PC-9 (cell line): ENCODE results near the gene TSPAN3. TPM values are rescaled to one million over a fixed set of nuclear protein-coding genes. Genes with fewer than 3 reads are reported as not detected.

Experiments
- BruUV-seq: library from RNA; stranded (reverse); fragments of 400-500 nt; replicated peaks from 2 replicates; lab custom pipeline; 2021; lab: Mats Ljungman, UMichigan
- CTCF ChIA-PET: fragments of 300-600 bp; sonication (Branson Sonifier 250); formaldehyde crosslinking; loops from one replicate; lab custom pipeline; 2022; ENCODE audit warnings: antibody characterized with exemption; lab: Charles Lee
- POLR2A ChIA-PET: fragments of 300-600 bp; sonication (Branson Sonifier 250); formaldehyde crosslinking; loops from one replicate; lab custom pipeline; 2022; ENCODE audit warnings: antibody characterized with exemption; ENCODE audit not compliant: unreplicated experiment; lab: Charles Lee
- DNase-seq, 2 experiments: peaks; one replicate each; pipeline versions ENCODE4 v3.0.0 to v3.0.0-alpha.2; 2015 to 2022; ENCODE audit warnings: mixed read lengths in 1 of 2
- H2AFZ ChIP-seq: fragments of 200-600 bp; sonication (generic); 2 replicates; pipeline ENCODE4 v1.8.1; 2017; ENCODE audit warnings: antibody characterized with exemption
- H3F3A ChIP-seq: fragments of 200-600 bp; sonication (generic); 2 replicates; pipeline ENCODE4 v1.8.1; 2017; ENCODE audit warnings: antibody characterized with exemption, mild to moderate bottlenecking, low read depth; ENCODE audit not compliant: insufficient read depth
- H3K27ac ChIP-seq: fragments of 200-600 bp; sonication (generic); 2 replicates; pipeline ENCODE4 v1.6.1; 2016; ENCODE audit warnings: mixed run types
- H3K27me3 ChIP-seq: fragments of 200-600 bp; sonication (generic); 2 replicates; pipeline ENCODE4 v1.6.1; 2016; ENCODE audit warnings: low read depth, mixed run types; ENCODE audit not compliant: insufficient read depth
- H3K36me3 ChIP-seq: fragments of 200-600 bp; sonication (generic); 2 replicates; pipeline ENCODE4 v1.6.1; 2016; ENCODE audit warnings: low read depth, mixed run types
- H3K4me1 ChIP-seq: fragments of 200-600 bp; sonication (generic); replicated peaks from 2 replicates; pipeline ENCODE4 v1.6.1; 2016; ENCODE audit warnings: mixed run types; ENCODE audit not compliant: insufficient read depth
- H3K4me2 ChIP-seq: fragments of 200-600 bp; sonication (generic); 2 replicates; pipeline ENCODE4 v1.6.1; 2017; ENCODE audit warnings: mixed run types
- H3K4me3 ChIP-seq: fragments of 200-600 bp; sonication (generic); 2 replicates; pipeline ENCODE4 v1.6.1; 2016; ENCODE audit warnings: mixed run types
- H3K79me2 ChIP-seq: fragments of 200-600 bp; sonication (generic); 2 replicates; pipeline ENCODE4 v1.6.1; 2017; ENCODE audit warnings: low read depth, mixed run types
- H3K9me2 ChIP-seq: fragments of 200-600 bp; sonication (generic); 2 replicates; pipeline ENCODE4 v1.8.1; 2017; ENCODE audit warnings: mild to moderate bottlenecking; ENCODE audit not compliant: insufficient read depth
- H3K9me3 ChIP-seq: fragments of 200-600 bp; sonication (generic); 2 replicates; pipeline ENCODE4 v1.8.1; 2016; ENCODE audit warnings: low read depth; ENCODE audit not compliant: insufficient read depth
- H4K20me1 ChIP-seq: fragments of 200-600 bp; sonication (generic); 2 replicates; pipeline ENCODE4 v1.8.1; 2017; ENCODE audit not compliant: insufficient read depth
- CTCF ChIP-seq: fragments of 200-600 bp; sonication (generic); conservative IDR thresholded peaks from 2 replicates; pipeline ENCODE4 v1.6.1; 2017; ENCODE audit warnings: mixed run types, antibody characterized with exemption, mild to moderate bottlenecking, moderate library complexity
- EZH2 ChIP-seq: fragments of 200-600 bp; sonication (generic); IDR thresholded peaks from 2 replicates; pipeline ENCODE4 v1.8.0; 2017; ENCODE audit warnings: antibody characterized with exemption, low read depth
- intact Hi-C: fragments of 100-400 bp; cut with micrococcal nuclease; formaldehyde crosslinking; loops from one replicate; pipeline ENCODE4 v1.10.0; 2022; ENCODE audit not compliant: unreplicated experiment
- total RNA-seq: library from RNA; stranded (reverse); gene quantifications from 2 replicates; pipeline ENCODE4 v1.2.3, GENCODE V29; 2021

TSPAN3 gene
- total RNA-seq, 1 experiment from 2014 or later = 151 TPM

GRCh38 chr15:77096138-77096537 is 25.2 kb upstream of the TSPAN3 start:
- Histone ChIP-seq H3K79me2 (no peaks in the 10 kb centered on the region), H3K27me3 (no peaks in the 10 kb centered on the region), H3F3A (no peaks in the 10 kb centered on the region), H3K4me1 (no peaks in the 10 kb centered on the region), H2AFZ (no peak overlapping the region), H4K20me1 (no peaks in the 10 kb centered on the region), H3K4me2 (no peak overlapping the region), H3K9me3 (no peaks in the 10 kb centered on the region), H3K9me2 (no peaks in the 10 kb centered on the region), H3K27ac (no peak overlapping the region), H3K4me3 (no peak overlapping the region), H3K36me3 (no peaks in the 10 kb centered on the region)
- TF ChIP-seq CTCF (no peak), EZH2 (no peak)
- POLR2A ChIA-PET = no interaction called here
- intact Hi-C loops = no loop called here
- DNase-seq = no peak
- no TSS peak for BruUV-seq
- CTCF ChIA-PET = no interaction called here

- H3F3A ChIP-seq = no peaks in the 10 kb centered on the region
- no peak overlapping the region for H3K4me2 ChIP-seq
- no peak overlapping the region for H3K27ac ChIP-seq
- ChIA-PET POLR2A (no interaction called here), CTCF (no interaction called here)
- H3K36me3 ChIP-seq = no peaks in the 10 kb centered on the region
- H2AFZ ChIP-seq = no peak overlapping the region
- intact Hi-C loops = no loop called here
- no peaks in the 10 kb centered on the region for H4K20me1 ChIP-seq
- no peaks in the 10 kb centered on the region for H3K27me3 ChIP-seq
- no peak for DNase-seq
- H3K4me3 ChIP-seq = no peak overlapping the region
- TF ChIP-seq EZH2 (no peak), CTCF (0 out of 2 replicates have a peak, but pooled peaks have one; percentile 30)
- H3K9me2 ChIP-seq = no peaks in the 10 kb centered on the region
- no peaks in the 10 kb centered on the region for H3K79me2 ChIP-seq
- H3K9me3 ChIP-seq = no peaks in the 10 kb centered on the region
- BruUV-seq = no TSS peak
- H3K4me1 ChIP-seq = no peaks in the 10 kb centered on the region
These were observed 23.6 kb upstream of the TSPAN3 start for GRCh38 chr15:77094397-77095030.

- H3K27me3 ChIP-seq = no peaks in the 10 kb centered on the region
- BruUV-seq = no TSS peak
- intact Hi-C loops = no loop called here
- POLR2A ChIA-PET = interaction anchor here (0.7 kb wide), 1 partner anchor 12 kb away, joined by 9 read pairs; no protein-coding TSS in a partner anchor
- no peaks in the 10 kb centered on the region for H3K79me2 ChIP-seq
- no peaks in the 10 kb centered on the region for H3K36me3 ChIP-seq
- TF ChIP-seq CTCF (no peak), EZH2 (no peak)
- no peaks in the 10 kb centered on the region for H3K9me2 ChIP-seq
- no peaks in the 10 kb centered on the region for H3F3A ChIP-seq
- no peak for DNase-seq
- H3K4me3 ChIP-seq = no peak overlapping the region
- H3K9me3 ChIP-seq = no peaks in the 10 kb centered on the region
- H4K20me1 ChIP-seq = no peaks in the 10 kb centered on the region
- H3K4me1 ChIP-seq = no peaks in the 10 kb centered on the region
- no peak overlapping the region for H2AFZ ChIP-seq
- CTCF ChIA-PET = interaction anchor here (0.5 to 0.7 kb wide), 4 partner anchors 39 to 537 kb away, joined by 4 to 8 read pairs (median 7); no protein-coding TSS in a partner anchor
- no peak overlapping the region for H3K4me2 ChIP-seq
- H3K27ac ChIP-seq = no peak overlapping the region
These were observed 22.5 kb upstream of the TSPAN3 start for GRCh38 chr15:77093436-77093835.
